Rectal smooth muscle tissue (tissue), 1 donor: ENCODE data around the gene FAM50B.

Experiments
- H3K27ac ChIP-seq: one replicate; pipeline ENCODE4 v1.7.0; 2013; ENCODE audit warnings: low read depth, low read length, inconsistent platforms
- H3K27me3 ChIP-seq: one replicate; pipeline ENCODE4 v1.7.0; 2013; ENCODE audit warnings: low read length; ENCODE audit not compliant: control insufficient read depth, insufficient read depth
- H3K36me3 ChIP-seq: one replicate; pipeline ENCODE4 v1.7.0; 2013; ENCODE audit warnings: low read length; ENCODE audit not compliant: control insufficient read depth, insufficient read depth
- H3K4me1 ChIP-seq: one replicate; pipeline ENCODE4 v1.7.0; 2013; ENCODE audit warnings: low read length; ENCODE audit not compliant: control insufficient read depth, insufficient read depth
- H3K4me3 ChIP-seq: one replicate; pipeline ENCODE4 v1.7.0; 2013; ENCODE audit warnings: low read length
- H3K9ac ChIP-seq: one replicate; pipeline ENCODE4 v1.7.0; 2013; ENCODE audit warnings: low read length

FAM50B gene

DNA sequence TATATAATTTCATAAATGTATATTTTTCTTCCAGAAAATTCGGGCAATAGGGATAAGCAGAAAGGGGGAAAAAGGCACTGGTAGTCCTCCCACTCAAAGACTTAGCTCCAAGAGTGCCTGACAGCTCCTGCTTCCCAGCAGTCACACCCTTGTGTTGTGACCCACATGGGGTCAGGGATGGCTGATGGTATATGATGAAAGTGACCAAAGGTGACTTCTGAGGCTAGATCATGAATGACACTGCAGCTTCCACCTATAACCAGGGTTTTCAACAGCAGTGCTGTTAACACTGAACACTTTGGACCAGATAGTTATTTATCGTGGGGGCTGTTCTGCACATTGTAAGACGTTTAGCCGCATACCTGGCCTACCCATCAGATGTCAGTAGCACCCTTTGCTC, 22.3 kb downstream of the FAM50B start:
- no peaks in the 10 kb centered on the region for H3K36me3 ChIP-seq
- no peak overlapping the region for H3K27ac ChIP-seq
- H3K27me3 ChIP-seq, result no peaks in the 10 kb centered on the region
- no peak overlapping the region for H3K4me3 ChIP-seq
- no peaks in the 10 kb centered on the region for H3K4me1 ChIP-seq
- H3K9ac ChIP-seq, result no peak overlapping the region

- H3K4me3 ChIP-seq, result no peak overlapping the region
Measured at GRCh38 chr6:3871939-3872338, 22.8 kb downstream of the FAM50B start.

GRCh38 chr6:3872370-3872854, 23.2 kb downstream of the FAM50B start:
- Histone ChIP-seq H3K9ac (no peak overlapping the region), H3K4me1 (no peaks in the 10 kb centered on the region), H3K36me3 (no peaks in the 10 kb centered on the region), H3K4me3 (no peak overlapping the region), H3K27ac (no peak overlapping the region), H3K27me3 (no peaks in the 10 kb centered on the region)

More at GRCh38 chr6:3871939-3872338, 22.8 kb downstream of the FAM50B start:
- no peak overlapping the region for H3K9ac ChIP-seq
- H3K36me3 ChIP-seq, result no peaks in the 10 kb centered on the region
- no peaks in the 10 kb centered on the region for H3K4me1 ChIP-seq
- no peaks in the 10 kb centered on the region for H3K27me3 ChIP-seq
- no peak overlapping the region for H3K27ac ChIP-seq

- no peaks in the 10 kb centered on the region for H3K27me3 ChIP-seq
- H3K4me1 ChIP-seq, result no peaks in the 10 kb centered on the region
Measured at GRCh38 chr6:3873051-3873450, 23.9 kb downstream of the FAM50B start.

GRCh38 chr6:3874069-3874468, 24.9 kb downstream of the FAM50B start:
- Histone ChIP-seq H3K27me3 (no peaks in the 10 kb centered on the region), H3K36me3 (no peaks in the 10 kb centered on the region), H3K4me3 (no peak overlapping the region), H3K4me1 (no peaks in the 10 kb centered on the region), H3K9ac (no peak overlapping the region), H3K27ac (no peak overlapping the region)

More at GRCh38 chr6:3873051-3873450, 23.9 kb downstream of the FAM50B start:
- H3K4me3 ChIP-seq, result no peak overlapping the region
- no peak overlapping the region for H3K9ac ChIP-seq
- no peak overlapping the region for H3K27ac ChIP-seq
- H3K36me3 ChIP-seq, result no peaks in the 10 kb centered on the region

DNA sequence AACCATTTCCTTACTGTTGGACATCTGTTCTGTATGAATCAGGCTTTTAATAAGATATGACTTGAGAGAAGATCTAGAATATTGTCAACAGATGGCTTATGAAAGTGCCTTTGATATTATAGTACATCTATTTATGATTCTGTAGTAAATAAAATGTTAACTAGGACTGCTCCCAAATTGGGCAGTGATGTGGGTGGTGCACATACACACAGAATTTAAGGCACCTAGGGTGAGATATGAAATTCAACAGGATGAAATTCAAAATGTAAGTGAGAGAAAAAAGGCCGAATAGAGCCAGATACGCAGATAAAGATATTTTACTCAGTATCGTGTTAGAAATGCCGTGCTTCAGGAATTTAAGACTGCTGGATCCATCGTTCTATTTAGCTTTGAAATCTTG, 26.3 kb downstream of the FAM50B start:
- Histone ChIP-seq H3K9ac (no peak overlapping the region), H3K27ac (no peak overlapping the region), H3K4me3 (no peak overlapping the region), H3K36me3 (no peaks in the 10 kb centered on the region), H3K4me1 (no peaks in the 10 kb centered on the region), H3K27me3 (no peaks in the 10 kb centered on the region)

DNA sequence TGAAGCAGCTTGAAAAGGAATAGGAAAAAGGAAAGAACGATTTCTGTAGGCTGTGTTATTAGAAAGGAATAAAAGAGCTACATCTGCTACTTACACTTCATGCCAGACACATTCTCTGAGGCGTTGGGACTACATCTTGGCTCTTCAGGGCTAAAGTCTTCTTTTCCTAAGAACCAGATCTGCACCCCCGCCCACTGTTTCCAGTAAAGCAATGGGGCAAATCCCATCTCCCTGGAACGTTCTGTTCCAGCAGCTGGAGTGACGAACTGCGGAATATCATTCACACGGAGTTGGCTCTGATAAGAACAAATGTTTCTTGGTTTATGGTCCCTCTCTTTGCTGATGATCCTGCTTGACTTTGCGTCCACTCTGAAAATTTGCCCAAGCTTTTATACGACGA, 26.9 kb downstream of the FAM50B start:
- H3K4me1 ChIP-seq, result no peaks in the 10 kb centered on the region
- H3K4me3 ChIP-seq, result no peak overlapping the region
- H3K27me3 ChIP-seq, result no peaks in the 10 kb centered on the region
- no peak overlapping the region for H3K9ac ChIP-seq
- H3K27ac ChIP-seq, result no peak overlapping the region
- H3K36me3 ChIP-seq, result no peaks in the 10 kb centered on the region

DNA sequence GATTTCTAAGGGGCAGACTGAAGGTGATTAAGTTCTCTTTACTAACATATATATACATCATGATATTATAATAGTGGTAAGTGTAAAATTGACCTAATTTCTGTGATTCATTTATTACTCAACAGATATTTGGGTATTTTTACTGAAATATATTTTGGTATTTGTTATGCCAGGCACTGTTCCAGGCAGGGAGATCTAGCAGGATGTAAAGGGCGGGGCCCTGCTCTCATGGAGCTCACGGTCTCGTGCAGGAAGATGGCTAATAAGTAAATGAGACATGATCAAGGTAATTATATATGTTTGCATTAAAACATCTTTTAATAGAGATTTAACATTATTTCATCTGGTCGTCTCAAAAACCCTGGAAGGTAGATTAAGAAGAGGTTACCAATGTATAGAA, 27.7 kb downstream of the FAM50B start:
- Histone ChIP-seq H3K4me1 (no peaks in the 10 kb centered on the region), H3K36me3 (no peaks in the 10 kb centered on the region), H3K27me3 (no peaks in the 10 kb centered on the region), H3K27ac (no peak overlapping the region), H3K4me3 (no peak overlapping the region), H3K9ac (no peak overlapping the region)

GRCh38 chr6:3878048-3878666, 29.0 kb downstream of the FAM50B start:
- H3K4me1 ChIP-seq, result no peaks in the 10 kb centered on the region
- no peak overlapping the region for H3K27ac ChIP-seq
- no peaks in the 10 kb centered on the region for H3K27me3 ChIP-seq
- no peaks in the 10 kb centered on the region for H3K36me3 ChIP-seq
- H3K4me3 ChIP-seq, result no peak overlapping the region
- H3K9ac ChIP-seq, result no peak overlapping the region

- H3K27ac ChIP-seq, result no peak overlapping the region
- no peaks in the 10 kb centered on the region for H3K27me3 ChIP-seq
- H3K4me1 ChIP-seq, result peaks cover 2% of the 10 kb centered on the region
- H3K36me3 ChIP-seq, result no peaks in the 10 kb centered on the region
- H3K4me3 ChIP-seq, result no peak overlapping the region
- H3K9ac ChIP-seq, result no peak overlapping the region
Measured at GRCh38 chr6:3879194-3879952, 30.2 kb downstream of the FAM50B start.

DNA sequence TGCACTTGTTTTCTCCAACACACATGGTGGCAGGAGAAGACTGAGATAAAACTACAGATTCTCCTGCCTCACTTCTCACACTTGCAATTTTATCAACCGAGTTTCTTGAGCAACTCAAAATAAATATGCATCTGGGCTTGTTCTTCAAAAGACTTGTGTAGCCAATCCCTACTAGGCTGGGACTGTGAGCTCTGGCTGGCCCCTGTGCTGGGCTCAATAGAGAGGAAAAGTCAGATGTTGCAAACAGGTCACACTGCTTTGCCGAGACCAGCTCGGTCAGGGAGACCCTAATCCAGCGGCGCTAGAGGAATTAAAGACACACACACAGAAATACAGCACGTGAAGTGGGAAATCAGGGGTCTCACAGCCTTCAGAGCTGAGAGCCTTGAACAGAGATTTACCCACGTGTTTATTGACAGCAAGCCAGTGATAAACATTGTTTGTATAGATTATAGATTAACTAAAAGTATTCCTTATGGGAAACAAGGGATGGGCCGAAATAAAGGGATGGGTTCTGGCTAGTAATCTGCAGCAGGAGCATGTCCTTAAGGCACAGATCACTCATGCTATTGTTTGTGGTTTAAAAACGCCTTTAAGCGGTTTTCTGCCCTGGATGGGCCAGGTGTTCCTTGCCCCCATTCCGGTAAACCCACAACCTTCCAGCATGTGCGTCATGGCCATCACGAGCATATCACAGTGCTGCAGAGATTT, 32.7 kb downstream of the FAM50B start:
- Histone ChIP-seq H3K4me1 (peaks cover 2% of the 10 kb centered on the region), H3K9ac (no peak overlapping the region), H3K27ac (no peak overlapping the region), H3K27me3 (no peaks in the 10 kb centered on the region), H3K36me3 (no peaks in the 10 kb centered on the region), H3K4me3 (no peak overlapping the region)

GRCh38 chr6:3882431-3882830, 33.3 kb downstream of the FAM50B start:
- H3K9ac ChIP-seq, result no peak overlapping the region
- H3K27me3 ChIP-seq, result no peaks in the 10 kb centered on the region
- H3K4me3 ChIP-seq, result no peak overlapping the region
- H3K27ac ChIP-seq, result no peak overlapping the region
- H3K4me1 ChIP-seq, result peaks cover 2% of the 10 kb centered on the region
- no peaks in the 10 kb centered on the region for H3K36me3 ChIP-seq
